ENCODE results near the gene NPFF.

Gene NPFF

GRCh38 chr12:53500776-53501614 is 6.3 kb downstream of the NPFF start, which contains the start of gene TARBP2:
Gene TARBP2 (plus strand): TSS chr12:53501283. CDS start chr12:53501409, 126 bp downstream.
- Histone ChIP-seq H3K4me3 (ENCODE audit: low read length) (peak within 1 kb of the TSS; percentile 95), H3K27me3 (replicated peaks; ENCODE audit: control insufficient read depth, insufficient read depth, low read length) (no peaks in the 10 kb centered on the region), H3K9me3 (ENCODE audit: control insufficient read depth, low read length) (no peaks in the 10 kb centered on the region), H3K9ac (ENCODE audit: low read length) (peak within 1 kb of the TSS; percentile 99), H3K36me3 (ENCODE audit: control insufficient read depth, insufficient read depth, low read length, severe bottlenecking) (peaks cover 12% of the 10 kb centered on the region), H3K4me1 (ENCODE audit: control insufficient read depth, insufficient read depth, low read length) (peaks cover 70% of the 10 kb centered on the region)
- peak; percentile 100 for DNase-seq (ENCODE audit: low read depth)

GRCh38 chr12:53500142-53500775 is 7.0 kb downstream of the NPFF start:
- no peaks in the 10 kb centered on the region for H3K27me3 ChIP-seq (replicated peaks; ENCODE audit: control insufficient read depth, insufficient read depth, low read length)
- H3K4me3 ChIP-seq (ENCODE audit: low read length), result peak overlapping the region; percentile 95
- H3K9ac ChIP-seq (ENCODE audit: low read length), result peak overlapping the region; percentile 99
- peaks cover 70% of the 10 kb centered on the region for H3K4me1 ChIP-seq (ENCODE audit: control insufficient read depth, insufficient read depth, low read length)
- peak; percentile 93 for DNase-seq (ENCODE audit: low read depth)
- peaks cover 7% of the 10 kb centered on the region for H3K36me3 ChIP-seq (ENCODE audit: control insufficient read depth, insufficient read depth, low read length, severe bottlenecking)
- H3K9me3 ChIP-seq (ENCODE audit: control insufficient read depth, low read length), result no peaks in the 10 kb centered on the region

- H3K36me3 ChIP-seq (ENCODE audit: control insufficient read depth, insufficient read depth, low read length, severe bottlenecking), result peaks cover 7% of the 10 kb centered on the region
- H3K27me3 ChIP-seq (replicated peaks; ENCODE audit: control insufficient read depth, insufficient read depth, low read length), result no peaks in the 10 kb centered on the region
- H3K4me3 ChIP-seq (ENCODE audit: low read length), result peak within 1 kb of the TSS; percentile 95
- no peaks in the 10 kb centered on the region for H3K9me3 ChIP-seq (ENCODE audit: control insufficient read depth, low read length)
- H3K9ac ChIP-seq (ENCODE audit: low read length), result peak within 1 kb of the TSS; percentile 99
- DNase-seq (ENCODE audit: low read depth), result peak; percentile 91
- peaks cover 62% of the 10 kb centered on the region for H3K4me1 ChIP-seq (ENCODE audit: control insufficient read depth, insufficient read depth, low read length)
These were observed 7.8 kb downstream of the NPFF start, which contains the start of gene MAP3K12 for GRCh38 chr12:53499266-53500141. Gene MAP3K12 (minus strand): TSS chr12:53499458. CDS start chr12:53487391, 12,067 bp downstream.

GRCh38 chr12:53498235-53498630 is 9.1 kb downstream of the NPFF start:
- Histone ChIP-seq H3K9ac (ENCODE audit: low read length) (peak overlapping the region; percentile 82), H3K4me3 (ENCODE audit: low read length) (peak overlapping the region; percentile 95), H3K36me3 (ENCODE audit: control insufficient read depth, insufficient read depth, low read length, severe bottlenecking) (peaks cover under 1% of the 10 kb centered on the region), H3K4me1 (ENCODE audit: control insufficient read depth, insufficient read depth, low read length) (peaks cover 62% of the 10 kb centered on the region), H3K9me3 (ENCODE audit: control insufficient read depth, low read length) (no peaks in the 10 kb centered on the region), H3K27me3 (replicated peaks; ENCODE audit: control insufficient read depth, insufficient read depth, low read length) (no peaks in the 10 kb centered on the region)
- DNase-seq (ENCODE audit: low read depth), result no peak

- peak overlapping the region; percentile 70 for H3K9ac ChIP-seq (ENCODE audit: low read length)
- no peaks in the 10 kb centered on the region for H3K27me3 ChIP-seq (replicated peaks; ENCODE audit: control insufficient read depth, insufficient read depth, low read length)
- DNase-seq (ENCODE audit: low read depth), result no peak
- no peaks in the 10 kb centered on the region for H3K36me3 ChIP-seq (ENCODE audit: control insufficient read depth, insufficient read depth, low read length, severe bottlenecking)
- H3K9me3 ChIP-seq (ENCODE audit: control insufficient read depth, low read length), result no peaks in the 10 kb centered on the region
- H3K4me1 ChIP-seq (ENCODE audit: control insufficient read depth, insufficient read depth, low read length), result peaks cover 56% of the 10 kb centered on the region
- no peak overlapping the region for H3K4me3 ChIP-seq (ENCODE audit: low read length)
These were observed 9.8 kb downstream of the NPFF start for GRCh38 chr12:53497461-53497860.

GRCh38 chr12:53496752-53497032 is 10.6 kb downstream of the NPFF start:
- Histone ChIP-seq H3K4me1 (ENCODE audit: control insufficient read depth, insufficient read depth, low read length) (peaks cover 55% of the 10 kb centered on the region), H3K4me3 (ENCODE audit: low read length) (peak overlapping the region; percentile 73), H3K9ac (ENCODE audit: low read length) (peak overlapping the region; percentile 70), H3K27me3 (replicated peaks; ENCODE audit: control insufficient read depth, insufficient read depth, low read length) (no peaks in the 10 kb centered on the region), H3K36me3 (ENCODE audit: control insufficient read depth, insufficient read depth, low read length, severe bottlenecking) (no peaks in the 10 kb centered on the region), H3K9me3 (ENCODE audit: control insufficient read depth, low read length) (no peaks in the 10 kb centered on the region)
- peak; percentile 63 for DNase-seq (ENCODE audit: low read depth)

- H3K4me1 ChIP-seq (ENCODE audit: control insufficient read depth, insufficient read depth, low read length), result peaks cover 52% of the 10 kb centered on the region
- H3K27me3 ChIP-seq (replicated peaks; ENCODE audit: control insufficient read depth, insufficient read depth, low read length), result no peaks in the 10 kb centered on the region
- peak overlapping the region; percentile 70 for H3K9ac ChIP-seq (ENCODE audit: low read length)
- no peaks in the 10 kb centered on the region for H3K36me3 ChIP-seq (ENCODE audit: control insufficient read depth, insufficient read depth, low read length, severe bottlenecking)
- no peaks in the 10 kb centered on the region for H3K9me3 ChIP-seq (ENCODE audit: control insufficient read depth, low read length)
- peak; percentile 67 for DNase-seq (ENCODE audit: low read depth)
- peak overlapping the region; percentile 73 for H3K4me3 ChIP-seq (ENCODE audit: low read length)
These were observed 11.2 kb downstream of the NPFF start for GRCh38 chr12:53495903-53496751.

GRCh38 chr12:53493610-53494391 is 13.5 kb downstream of the NPFF start:
- Histone ChIP-seq H3K27me3 (replicated peaks; ENCODE audit: control insufficient read depth, insufficient read depth, low read length) (no peaks in the 10 kb centered on the region), H3K9me3 (ENCODE audit: control insufficient read depth, low read length) (no peaks in the 10 kb centered on the region), H3K4me1 (ENCODE audit: control insufficient read depth, insufficient read depth, low read length) (peaks cover 43% of the 10 kb centered on the region), H3K9ac (ENCODE audit: low read length) (peak overlapping the region; percentile 78), H3K4me3 (ENCODE audit: low read length) (peak overlapping the region; percentile 81), H3K36me3 (ENCODE audit: control insufficient read depth, insufficient read depth, low read length, severe bottlenecking) (no peaks in the 10 kb centered on the region)
- no peak for DNase-seq (ENCODE audit: low read depth)

- H3K9ac ChIP-seq (ENCODE audit: low read length), result peak overlapping the region; percentile 78
- H3K27me3 ChIP-seq (replicated peaks; ENCODE audit: control insufficient read depth, insufficient read depth, low read length), result no peaks in the 10 kb centered on the region
- no peaks in the 10 kb centered on the region for H3K9me3 ChIP-seq (ENCODE audit: control insufficient read depth, low read length)
- no peaks in the 10 kb centered on the region for H3K36me3 ChIP-seq (ENCODE audit: control insufficient read depth, insufficient read depth, low read length, severe bottlenecking)
- DNase-seq (ENCODE audit: low read depth), result peak; percentile 96
- peak overlapping the region; percentile 81 for H3K4me3 ChIP-seq (ENCODE audit: low read length)
- peaks cover 35% of the 10 kb centered on the region for H3K4me1 ChIP-seq (ENCODE audit: control insufficient read depth, insufficient read depth, low read length)
These were observed 14.3 kb downstream of the NPFF start for GRCh38 chr12:53492830-53493609.

Measured in adipocyte (in vitro differentiated cells).